Stimulated activated CD8-positive, alpha-beta memory T cell treated with anti-CD3 and anti-CD28 coated beads, Interleukin-7, amount 100 ng/mL, for 24 hours (primary cell): ENCODE data around the gene SSTR1.

Source experiments
- DNase-seq: peaks from one replicate; pipeline ENCODE4 v3.0.0-alpha.2; 2020; ENCODE audit warnings: low read depth

SSTR1 gene

GRCh38 chr14:38238332-38238731 lies 30.6 kb downstream of the SSTR1 start:
- DNase-seq = no peak

GRCh38 chr14:38238878-38239277 lies 31.2 kb downstream of the SSTR1 start:
- DNase-seq = no peak

- no peak for DNase-seq
Observed at GRCh38 chr14:38243696-38244240, 36.1 kb downstream of the SSTR1 start.

- no peak for DNase-seq
Observed at GRCh38 chr14:38248321-38249028, 40.8 kb downstream of the SSTR1 start.

- DNase-seq = no peak
Observed at GRCh38 chr14:38250331-38250730, 42.6 kb downstream of the SSTR1 start.

- no peak for DNase-seq
Observed at GRCh38 chr14:38252066-38252710, 44.5 kb downstream of the SSTR1 start.

- DNase-seq = no peak
Observed at GRCh38 chr14:38253676-38254075, 46.0 kb downstream of the SSTR1 start.

- no peak for DNase-seq
Observed at GRCh38 chr14:38254571-38255407, 47.1 kb downstream of the SSTR1 start.

- no peak for DNase-seq
Observed at GRCh38 chr14:38255408-38255672, 47.6 kb downstream of the SSTR1 start.

GRCh38 chr14:38255673-38256532 lies 48.2 kb downstream of the SSTR1 start, which contains the start of gene CLEC14A:
CLEC14A (minus strand) TSS chr14:38256093; CDS start chr14:38256022, 71 bp downstream.
- DNase-seq = no peak

GRCh38 chr14:38256533-38256840 lies 48.8 kb downstream of the SSTR1 start:
- DNase-seq = no peak

GRCh38 chr14:38257507-38257906 lies 49.8 kb downstream of the SSTR1 start:
- no peak for DNase-seq

GRCh38 chr14:38261620-38262019 lies 53.9 kb downstream of the SSTR1 start:
- no peak for DNase-seq
